Measurements from ENCODE around the gene FAM43B. TPM values are rescaled to one million over a fixed set of nuclear protein-coding genes. Genes with fewer than 3 reads are reported as not detected.

FAM43B gene
- under 1 TPM in 2 of 4 donors, not detected in 2; 0.15 to 0.62 TPM for total RNA-seq

- intact Hi-C loops (cut with DNase I; ENCODE audit: low total_unique reads): no loop called here
- peak in 1 of 2 donors; percentile 27 for DNase-seq (ENCODE audit: low spot score in 2 of 2)
- H3K4me3 ChIP-seq (ENCODE audit: low read depth, poor library complexity, severe bottlenecking): no peak within 1 kb of the TSS
- TF ChIP-seq POLR2A (IDR thresholded peaks at IDR 0.05): no peak
- no peak for TF ChIP-seq CTCF (IDR thresholded peaks at IDR 0.05)
- WGBS, 2 donors: 5 to 8% methylated on average over 30 to 43 of the region's 47 CpGs
These were observed at the start of gene FAM43B for GRCh38 chr1:20551945-20552727. TSS of gene FAM43B (plus strand) at chr1:20552573. CDS start at chr1:20552974, 401 bp downstream.

GRCh38 chr1:20505488-20505887 is 46.9 kb upstream of the FAM43B start:
- no peak for DNase-seq (ENCODE audit: low spot score in 2 of 2)
- TF ChIP-seq CTCF (IDR thresholded peaks at IDR 0.05): no peak
- no peak overlapping the region for H3K4me3 ChIP-seq (ENCODE audit: low read depth, poor library complexity, severe bottlenecking)
- WGBS, 2 donors: 89 to 95% methylated on average over 1 of the region's 1 CpG
- intact Hi-C loops (cut with DNase I; ENCODE audit: low total_unique reads): no loop called here

GRCh38 chr1:20507248-20507563 is 45.2 kb upstream of the FAM43B start:
- no peak for TF ChIP-seq POLR2A (IDR thresholded peaks at IDR 0.05)
- TF ChIP-seq CTCF (IDR thresholded peaks at IDR 0.05): no peak
- WGBS, 2 donors: 32 to 38% methylated on average over 5 of the region's 5 CpGs
- intact Hi-C loops (cut with DNase I; ENCODE audit: low total_unique reads): no loop called here
- DNase-seq (ENCODE audit: low spot score in 2 of 2): no peak
- peak overlapping the region; percentile 87 for H3K4me3 ChIP-seq (ENCODE audit: low read depth, poor library complexity, severe bottlenecking)

- intact Hi-C loops (cut with DNase I; ENCODE audit: low total_unique reads): loop anchor here (2.0 kb wide), 1 partner anchor 31 kb away; no protein-coding TSS in a partner anchor
- peak within 1 kb of the TSS; percentile 87 for H3K4me3 ChIP-seq (ENCODE audit: low read depth, poor library complexity, severe bottlenecking)
- WGBS, 2 donors: 2 to 3% methylated on average over 37 to 53 of the region's 58 CpGs
- TF ChIP-seq CTCF (IDR thresholded peaks at IDR 0.05) (no peak), POLR2A (IDR thresholded peaks at IDR 0.05) (no peak)
- peak; percentile 93 to 99 for DNase-seq (ENCODE audit: low spot score in 2 of 2)
These were observed 44.6 kb upstream of the FAM43B start, which contains the start of gene MUL1 for GRCh38 chr1:20507564-20508410. TSS of gene MUL1 (minus strand) at chr1:20508151. CDS start at chr1:20508024, 127 bp downstream.

- intact Hi-C loops (cut with DNase I; ENCODE audit: low total_unique reads): loop anchor here (2.0 kb wide), 1 partner anchor 32 kb away; no protein-coding TSS in a partner anchor
- H3K4me3 ChIP-seq (ENCODE audit: low read depth, poor library complexity, severe bottlenecking): peak overlapping the region; percentile 87
- TF ChIP-seq CTCF (IDR thresholded peaks at IDR 0.05): no peak
- no peak for TF ChIP-seq POLR2A (IDR thresholded peaks at IDR 0.05)
- DNase-seq (ENCODE audit: low spot score in 2 of 2): no peak
- 63% methylated on average over 5 of the region's 5 CpGs for WGBS, 2 donors
These were observed 44.0 kb upstream of the FAM43B start for GRCh38 chr1:20508411-20508771.
